ENCODE measurements around the gene RNF166.
"Not testable (repeated sequence)": the region's sequence is repeated elsewhere in the genome, so short reads cannot be mapped to it uniquely, and the experiment has no call there.

RNF166 gene

GRCh38 chr16:88673716-88674379 is 32.4 kb downstream of the RNF166 start:
- no peak for DNase-seq (ENCODE audit: low read depth)

- no peak for DNase-seq (ENCODE audit: low read depth)
These were observed 33.4 kb downstream of the RNF166 start for GRCh38 chr16:88672776-88673175.

GRCh38 chr16:88671806-88672205 is 34.4 kb downstream of the RNF166 start:
- no peak for DNase-seq (ENCODE audit: low read depth)

- DNase-seq (ENCODE audit: low read depth): no peak
These were observed 36.2 kb downstream of the RNF166 start for GRCh38 chr16:88669980-88670379.

GRCh38 chr16:88669493-88669892 is 36.7 kb downstream of the RNF166 start:
- DNase-seq (ENCODE audit: low read depth): not testable (repeated sequence)

- no peak for DNase-seq (ENCODE audit: low read depth)
These were observed 38.7 kb downstream of the RNF166 start for GRCh38 chr16:88667461-88667860.

- DNase-seq (ENCODE audit: low read depth): no peak
These were observed 40.6 kb downstream of the RNF166 start for GRCh38 chr16:88665570-88665969.

- no peak for DNase-seq (ENCODE audit: low read depth)
These were observed 41.1 kb downstream of the RNF166 start for GRCh38 chr16:88665148-88665547.

- DNase-seq (ENCODE audit: low read depth): peak; percentile 94
These were observed 43.2 kb downstream of the RNF166 start, which contains the start of gene MVD for GRCh38 chr16:88662843-88663606. Gene MVD, minus strand, starts transcription at chr16:88663091. Its CDS starts 11 bp downstream, at chr16:88663080.

- DNase-seq (ENCODE audit: low read depth): no peak
These were observed 43.9 kb downstream of the RNF166 start for GRCh38 chr16:88662222-88662842.

- DNase-seq (ENCODE audit: low read depth): no peak
These were observed 44.7 kb downstream of the RNF166 start for GRCh38 chr16:88661468-88661867.

- no peak for DNase-seq (ENCODE audit: low read depth)
These were observed 47.0 kb downstream of the RNF166 start for GRCh38 chr16:88659160-88659559.

GRCh38 chr16:88658714-88659113 is 47.5 kb downstream of the RNF166 start:
- no peak for DNase-seq (ENCODE audit: low read depth)

- DNase-seq (ENCODE audit: low read depth): no peak
These were observed 48.8 kb downstream of the RNF166 start for GRCh38 chr16:88657371-88657770.

GRCh38 chr16:88656291-88656980 is 49.8 kb downstream of the RNF166 start:
- no peak for DNase-seq (ENCODE audit: low read depth)

GRCh38 chr16:88655733-88656281 is 50.4 kb downstream of the RNF166 start:
- DNase-seq (ENCODE audit: low read depth): no peak

GRCh38 chr16:88655053-88655732 is 51.0 kb downstream of the RNF166 start:
- DNase-seq (ENCODE audit: low read depth): no peak

- no peak for DNase-seq (ENCODE audit: low read depth)
These were observed 51.7 kb downstream of the RNF166 start for GRCh38 chr16:88654363-88655052.

- DNase-seq (ENCODE audit: low read depth): no peak
These were observed 52.4 kb downstream of the RNF166 start for GRCh38 chr16:88653596-88654362.

GRCh38 chr16:88653101-88653500 is 53.1 kb downstream of the RNF166 start:
- no peak for DNase-seq (ENCODE audit: low read depth)
